Mesendoderm (in vitro differentiated cells): Measurements from ENCODE around the gene BICRAL.
A peak's percentile ranks its signal among the peaks of the same experiment; 100 is the strongest.
"Not testable (repeated sequence)": the region's sequence is repeated elsewhere in the genome, so short reads cannot be mapped to it uniquely, and the experiment has no call there.

ENCODE experiments used
- DNase-seq: peaks from one replicate; pipeline ENCODE4 v3.0.0; 2013
- H2AK5ac ChIP-seq: 2 replicates; pipeline ENCODE4 v1.6.1; 2013; ENCODE audit warnings: low read length, inconsistent platforms
- H2BK120ac ChIP-seq: 2 replicates; pipeline ENCODE4 v1.6.1; 2013; ENCODE audit warnings: low read depth, mild to moderate bottlenecking, low read length, moderate library complexity, mixed read lengths
- H2BK15ac ChIP-seq: replicated peaks from 2 replicates; pipeline ENCODE4 v1.6.1; 2013; ENCODE audit warnings: low read depth, mild to moderate bottlenecking, moderate library complexity
- H2BK5ac ChIP-seq: 2 replicates; pipeline ENCODE4 v1.6.1; 2013; ENCODE audit warnings: low read length, inconsistent platforms
- H3K18ac ChIP-seq: 2 replicates; pipeline ENCODE4 v1.6.1; 2013; ENCODE audit warnings: mild to moderate bottlenecking, low read length, mixed read lengths
- H3K23ac ChIP-seq: one replicate; pipeline ENCODE4 v1.6.1; 2013; ENCODE audit warnings: low read length
- H3K27ac ChIP-seq: 2 replicates; pipeline ENCODE4 v1.5.1; 2013; ENCODE audit warnings: low read depth, mild to moderate bottlenecking, inconsistent platforms, low read length, moderate library complexity
- H3K27me3 ChIP-seq: 2 replicates; pipeline ENCODE4 v1.6.1; 2013; ENCODE audit warnings: low read length, control low read depth, mild to moderate bottlenecking, inconsistent platforms; ENCODE audit not compliant: insufficient read depth, poor library complexity
- H3K36me3 ChIP-seq: 2 replicates; pipeline ENCODE4 v1.6.1; 2013; ENCODE audit warnings: low read length, inconsistent platforms; ENCODE audit not compliant: control insufficient read depth, insufficient read depth
- H3K4ac ChIP-seq: one replicate; pipeline ENCODE4 v1.6.1; 2013; ENCODE audit warnings: low read depth, mild to moderate bottlenecking, low read length, moderate library complexity
- H3K4me1 ChIP-seq: 2 replicates; pipeline ENCODE4 v1.6.1; 2013; ENCODE audit warnings: low read depth, low read length, inconsistent platforms; ENCODE audit not compliant: control insufficient read depth
- H3K4me2 ChIP-seq: 2 replicates; pipeline ENCODE4 v1.6.1; 2013; ENCODE audit warnings: low read length
- H3K4me3 ChIP-seq: 2 replicates; pipeline ENCODE4 v1.5.1; 2013; ENCODE audit warnings: mild to moderate bottlenecking, low read length
- H3K56ac ChIP-seq: one replicate; pipeline ENCODE4 v1.6.1; 2013; ENCODE audit warnings: low read length
- H3K79me1 ChIP-seq: 2 replicates; pipeline ENCODE4 v1.6.1; 2013; ENCODE audit warnings: low read length, inconsistent platforms
- H3K79me2 ChIP-seq: 2 replicates; pipeline ENCODE4 v1.6.1; 2013; ENCODE audit warnings: mild to moderate bottlenecking, low read length; ENCODE audit not compliant: control insufficient read depth, insufficient read depth
- H3K9ac ChIP-seq: 2 replicates; pipeline ENCODE4 v1.6.1; 2013; ENCODE audit warnings: low read length, inconsistent platforms
- H4K5ac ChIP-seq: one replicate; pipeline ENCODE4 v1.6.1; 2013; ENCODE audit warnings: low read length
- H4K8ac ChIP-seq: one replicate; pipeline ENCODE4 v1.6.1; 2013; ENCODE audit warnings: low read depth, mild to moderate bottlenecking, control low read depth, low read length, moderate library complexity
- WGBS: extraction: QIAGEN DNeasy Blood & Tissue Kit; methylation state at CpG from one replicate; pipeline ENCODE4 v1.1.7; 2013; ENCODE audit warnings: low lambda C conversion rate, missing lambda C conversion rate; ENCODE audit not compliant: insufficient coverage; ENCODE audit errors: extremely low coverage; 5-methylcytosine and 5-hydroxymethylcytosine counted together

The BICRAL gene

GRCh38 chr6:42815726-42816125 is 33.9 kb downstream of the BICRAL start:
- H3K18ac ChIP-seq, H4K8ac ChIP-seq, H3K4me1 ChIP-seq, H4K5ac ChIP-seq, H2BK5ac ChIP-seq, H3K4me2 ChIP-seq, H2BK15ac ChIP-seq, H3K4ac ChIP-seq, H3K79me1 ChIP-seq, DNase-seq, H3K79me2 ChIP-seq, H3K4me3 ChIP-seq, H3K9ac ChIP-seq, H2BK120ac ChIP-seq, H3K27ac ChIP-seq, H3K27me3 ChIP-seq, H3K23ac ChIP-seq, H3K36me3 ChIP-seq, H2AK5ac ChIP-seq, H3K56ac ChIP-seq: not testable (repeated sequence)
- no CpG with 5 or more reads among the region's 8 CpGs for WGBS

- H3K4me2 ChIP-seq: no peak overlapping the region
- no peak overlapping the region for H3K56ac ChIP-seq
- no peak overlapping the region for H2BK5ac ChIP-seq
- H3K18ac ChIP-seq: no peak overlapping the region
- no peak overlapping the region for H3K27ac ChIP-seq
- H3K4me3 ChIP-seq: no peak overlapping the region
- H2AK5ac ChIP-seq: no peak overlapping the region
- H4K5ac ChIP-seq: no peak overlapping the region
- H3K27me3 ChIP-seq: no peaks in the 10 kb centered on the region
- H3K4me1 ChIP-seq: peaks cover 7% of the 10 kb centered on the region
- DNase-seq: no peak
- H2BK120ac ChIP-seq: no peak overlapping the region
- no peak overlapping the region for H2BK15ac ChIP-seq
- H3K79me1 ChIP-seq: no peaks in the 10 kb centered on the region
- H3K4ac ChIP-seq: no peak overlapping the region
- H4K8ac ChIP-seq: no peak overlapping the region
- H3K23ac ChIP-seq: no peak overlapping the region
- no peaks in the 10 kb centered on the region for H3K79me2 ChIP-seq
- H3K9ac ChIP-seq: no peak overlapping the region
- no peaks in the 10 kb centered on the region for H3K36me3 ChIP-seq
Observed at GRCh38 chr6:42817907-42818306, 36.1 kb downstream of the BICRAL start.

DNA sequence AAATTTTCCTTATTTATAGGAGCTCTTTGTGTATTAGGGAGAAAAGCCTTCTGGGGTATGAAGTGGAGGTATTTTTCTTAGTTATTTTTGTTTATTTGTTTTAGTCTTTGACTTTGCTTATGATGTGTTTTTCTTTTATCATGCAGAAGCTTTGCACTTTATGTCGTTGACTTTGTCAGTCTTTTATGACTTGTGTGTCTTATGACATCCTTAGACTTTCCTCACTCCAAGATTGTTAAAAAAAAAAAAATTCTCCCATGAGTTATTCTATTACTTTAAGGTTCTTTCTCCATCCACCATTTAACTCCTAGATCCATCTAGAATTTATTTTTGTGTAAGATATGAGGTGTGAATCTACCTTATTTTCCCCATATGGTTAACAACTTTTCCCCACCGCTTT is 36.6 kb downstream of the BICRAL start:
- no peak overlapping the region for H3K4ac ChIP-seq
- no peak overlapping the region for H4K8ac ChIP-seq
- H3K27ac ChIP-seq: no peak overlapping the region
- no peaks in the 10 kb centered on the region for H3K27me3 ChIP-seq
- H3K4me1 ChIP-seq: peaks cover 7% of the 10 kb centered on the region
- H3K79me2 ChIP-seq: no peaks in the 10 kb centered on the region
- no peaks in the 10 kb centered on the region for H3K36me3 ChIP-seq
- no peak overlapping the region for H2BK120ac ChIP-seq
- H2BK5ac ChIP-seq: no peak overlapping the region
- H3K56ac ChIP-seq: no peak overlapping the region
- H3K18ac ChIP-seq: no peak overlapping the region
- no peak for DNase-seq
- no peak overlapping the region for H3K4me2 ChIP-seq
- no CpG with 5 or more reads among the region's 2 CpGs for WGBS
- H3K4me3 ChIP-seq: no peak overlapping the region
- H3K79me1 ChIP-seq: no peaks in the 10 kb centered on the region
- no peak overlapping the region for H2AK5ac ChIP-seq
- no peak overlapping the region for H3K9ac ChIP-seq
- no peak overlapping the region for H3K23ac ChIP-seq
- H2BK15ac ChIP-seq: no peak overlapping the region
- no peak overlapping the region for H4K5ac ChIP-seq

- no peak overlapping the region for H3K4ac ChIP-seq
- no peak overlapping the region for H3K4me3 ChIP-seq
- H2BK5ac ChIP-seq: no peak overlapping the region
- no peak overlapping the region for H2BK120ac ChIP-seq
- peaks cover 7% of the 10 kb centered on the region for H3K4me1 ChIP-seq
- no peak overlapping the region for H2AK5ac ChIP-seq
- no peak overlapping the region for H3K9ac ChIP-seq
- H3K4me2 ChIP-seq: no peak overlapping the region
- no peak overlapping the region for H3K23ac ChIP-seq
- H3K27ac ChIP-seq: no peak overlapping the region
- no CpG with 5 or more reads among the region's 3 CpGs for WGBS
- H3K79me1 ChIP-seq: no peaks in the 10 kb centered on the region
- H3K18ac ChIP-seq: no peak overlapping the region
- no peak overlapping the region for H2BK15ac ChIP-seq
- DNase-seq: no peak
- no peaks in the 10 kb centered on the region for H3K36me3 ChIP-seq
- no peak overlapping the region for H3K56ac ChIP-seq
- H3K27me3 ChIP-seq: no peaks in the 10 kb centered on the region
- H4K5ac ChIP-seq: no peak overlapping the region
- H3K79me2 ChIP-seq: no peaks in the 10 kb centered on the region
- no peak overlapping the region for H4K8ac ChIP-seq
Observed at GRCh38 chr6:42818878-42819277, 37.0 kb downstream of the BICRAL start.

DNA sequence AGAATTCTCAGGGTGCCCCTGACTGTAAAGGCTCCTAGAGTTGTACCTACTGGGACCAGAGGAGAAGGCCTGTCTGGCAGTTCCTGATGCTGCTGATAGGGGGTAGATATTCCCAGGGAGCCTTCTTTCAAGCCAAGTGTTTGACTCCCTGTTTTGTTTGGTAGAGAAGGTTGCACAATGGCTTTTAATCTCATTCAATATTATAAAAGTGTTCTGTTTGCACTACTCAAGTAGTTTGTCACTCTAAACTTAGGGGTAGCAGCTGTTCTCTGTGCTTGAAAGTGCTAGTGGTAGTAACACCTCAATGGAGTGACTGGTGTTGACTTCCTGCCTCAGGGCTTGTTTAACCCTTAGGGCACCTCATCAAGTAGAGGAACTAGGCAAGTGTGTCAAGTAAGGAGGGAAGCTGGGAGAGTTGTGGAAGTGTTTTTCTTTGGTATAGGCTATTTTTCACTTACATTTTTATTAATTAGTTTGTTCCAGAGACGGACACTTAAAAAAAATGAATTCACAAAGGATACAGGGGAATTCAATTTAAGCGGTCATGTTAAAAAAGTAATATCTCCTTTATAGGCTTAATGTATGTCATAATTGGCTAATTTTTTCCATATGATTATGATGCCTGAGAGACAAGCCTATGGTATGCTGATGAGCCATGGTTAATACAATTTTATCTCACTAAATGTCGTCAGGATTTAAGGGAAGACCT is 38.1 kb downstream of the BICRAL start:
- Histone ChIP-seq H3K4me1 (peaks cover 7% of the 10 kb centered on the region), H3K36me3 (no peaks in the 10 kb centered on the region), H2BK5ac (no peak overlapping the region), H3K18ac (no peak overlapping the region), H2BK120ac (no peak overlapping the region), H3K9ac (no peak overlapping the region), H3K27me3 (no peaks in the 10 kb centered on the region), H3K4me3 (no peak overlapping the region), H4K8ac (no peak overlapping the region), H4K5ac (no peak overlapping the region), H3K79me2 (no peaks in the 10 kb centered on the region), H3K79me1 (no peaks in the 10 kb centered on the region), H3K27ac (no peak overlapping the region), H3K56ac (no peak overlapping the region), H2AK5ac (no peak overlapping the region), H3K4me2 (no peak overlapping the region), H3K23ac (no peak overlapping the region), H3K4ac (no peak overlapping the region), H2BK15ac (no peak overlapping the region)
- no CpG with 5 or more reads among the region's 3 CpGs for WGBS
- peak; percentile 63 for DNase-seq
